Measurements from ENCODE around the gene RGPD6.
"Not testable (repeated sequence)": the region's sequence is repeated elsewhere in the genome, so short reads cannot be mapped to it uniquely, and the experiment has no call there.

Gene RGPD6

DNA sequence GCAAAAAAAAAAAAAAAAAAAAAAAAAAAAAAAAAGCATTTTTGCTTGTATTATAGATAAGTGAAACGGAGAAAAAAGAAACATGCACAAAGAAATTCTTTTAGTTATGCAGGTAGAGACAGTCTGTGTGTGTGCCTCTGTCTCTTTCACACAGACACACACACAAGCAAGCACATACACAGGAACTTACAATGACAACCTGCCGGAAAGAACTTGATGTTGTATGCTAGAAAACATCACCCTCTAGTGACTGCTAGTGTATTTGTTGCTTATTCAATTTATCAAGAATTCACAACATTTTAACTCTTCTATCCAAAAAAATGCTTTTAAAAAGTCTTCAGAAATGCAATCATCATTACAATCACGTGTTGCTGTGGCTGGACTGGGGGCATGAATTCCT lies 95.8 kb downstream of the RGPD6 start:
- not testable (repeated sequence) for H3K27ac ChIP-seq (ENCODE audit: insufficient read depth, low read length, poor library complexity, severe bottlenecking); H3K4me3 ChIP-seq (ENCODE audit: insufficient read depth, low read depth, low read length, poor library complexity, severe bottlenecking); H3K9me3 ChIP-seq (ENCODE audit: control insufficient read depth, low read length); H3K27me3 ChIP-seq (replicated peaks; ENCODE audit: control insufficient read depth, insufficient read depth, low read length, poor library complexity, severe bottlenecking); H3K4me1 ChIP-seq (ENCODE audit: control insufficient read depth, insufficient read depth, low read length, poor library complexity, severe bottlenecking); H3K36me3 ChIP-seq (ENCODE audit: control insufficient read depth, insufficient read depth, low read length); DNase-seq

DNA sequence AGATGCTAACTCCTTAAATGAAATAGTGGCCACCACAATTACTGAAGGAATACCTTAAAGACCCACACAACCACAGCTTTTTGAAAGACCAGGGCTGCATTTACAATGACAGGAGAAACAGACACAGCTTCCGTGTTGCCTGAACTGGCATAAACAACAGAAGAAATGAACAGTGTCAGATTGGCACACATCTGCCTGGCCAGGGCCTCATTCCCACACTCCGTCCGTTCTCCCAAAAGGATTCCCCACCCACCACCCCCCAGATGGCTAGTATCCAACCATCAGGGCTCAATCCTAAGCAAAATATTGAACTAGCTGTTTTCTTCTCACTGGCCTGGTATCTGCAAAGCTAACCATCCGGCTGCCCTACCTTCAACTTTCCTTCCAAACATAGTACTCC lies 96.9 kb downstream of the RGPD6 start:
- not testable (repeated sequence) for H3K4me1 ChIP-seq (ENCODE audit: control insufficient read depth, insufficient read depth, low read length, poor library complexity, severe bottlenecking); DNase-seq; H3K36me3 ChIP-seq (ENCODE audit: control insufficient read depth, insufficient read depth, low read length); H3K27me3 ChIP-seq (replicated peaks; ENCODE audit: control insufficient read depth, insufficient read depth, low read length, poor library complexity, severe bottlenecking); H3K4me3 ChIP-seq (ENCODE audit: insufficient read depth, low read depth, low read length, poor library complexity, severe bottlenecking); H3K27ac ChIP-seq (ENCODE audit: insufficient read depth, low read length, poor library complexity, severe bottlenecking); H3K9me3 ChIP-seq (ENCODE audit: control insufficient read depth, low read length)

- H3K9me3 ChIP-seq (ENCODE audit: control insufficient read depth, low read length); H3K27ac ChIP-seq (ENCODE audit: insufficient read depth, low read length, poor library complexity, severe bottlenecking); H3K4me3 ChIP-seq (ENCODE audit: insufficient read depth, low read depth, low read length, poor library complexity, severe bottlenecking); DNase-seq; H3K36me3 ChIP-seq (ENCODE audit: control insufficient read depth, insufficient read depth, low read length); H3K27me3 ChIP-seq (replicated peaks; ENCODE audit: control insufficient read depth, insufficient read depth, low read length, poor library complexity, severe bottlenecking); H3K4me1 ChIP-seq (ENCODE audit: control insufficient read depth, insufficient read depth, low read length, poor library complexity, severe bottlenecking): not testable (repeated sequence)
Measured at GRCh38 chr2:110477370-110477769, 99.7 kb downstream of the RGPD6 start.

GRCh38 chr2:110476952-110477351 lies 100.1 kb downstream of the RGPD6 start:
- H3K4me3 ChIP-seq (ENCODE audit: insufficient read depth, low read depth, low read length, poor library complexity, severe bottlenecking); H3K27ac ChIP-seq (ENCODE audit: insufficient read depth, low read length, poor library complexity, severe bottlenecking); DNase-seq; H3K36me3 ChIP-seq (ENCODE audit: control insufficient read depth, insufficient read depth, low read length); H3K27me3 ChIP-seq (replicated peaks; ENCODE audit: control insufficient read depth, insufficient read depth, low read length, poor library complexity, severe bottlenecking); H3K4me1 ChIP-seq (ENCODE audit: control insufficient read depth, insufficient read depth, low read length, poor library complexity, severe bottlenecking); H3K9me3 ChIP-seq (ENCODE audit: control insufficient read depth, low read length): not testable (repeated sequence)

- H3K4me1 ChIP-seq (ENCODE audit: control insufficient read depth, insufficient read depth, low read length, poor library complexity, severe bottlenecking); H3K4me3 ChIP-seq (ENCODE audit: insufficient read depth, low read depth, low read length, poor library complexity, severe bottlenecking); H3K27me3 ChIP-seq (replicated peaks; ENCODE audit: control insufficient read depth, insufficient read depth, low read length, poor library complexity, severe bottlenecking); H3K9me3 ChIP-seq (ENCODE audit: control insufficient read depth, low read length); H3K27ac ChIP-seq (ENCODE audit: insufficient read depth, low read length, poor library complexity, severe bottlenecking); DNase-seq; H3K36me3 ChIP-seq (ENCODE audit: control insufficient read depth, insufficient read depth, low read length): not testable (repeated sequence)
Measured at GRCh38 chr2:110475627-110476359, 101.2 kb downstream of the RGPD6 start.

- H3K36me3 ChIP-seq (ENCODE audit: control insufficient read depth, insufficient read depth, low read length); DNase-seq; H3K9me3 ChIP-seq (ENCODE audit: control insufficient read depth, low read length); H3K27ac ChIP-seq (ENCODE audit: insufficient read depth, low read length, poor library complexity, severe bottlenecking); H3K27me3 ChIP-seq (replicated peaks; ENCODE audit: control insufficient read depth, insufficient read depth, low read length, poor library complexity, severe bottlenecking); H3K4me1 ChIP-seq (ENCODE audit: control insufficient read depth, insufficient read depth, low read length, poor library complexity, severe bottlenecking); H3K4me3 ChIP-seq (ENCODE audit: insufficient read depth, low read depth, low read length, poor library complexity, severe bottlenecking): not testable (repeated sequence)
Measured at GRCh38 chr2:110474898-110475297, 102.1 kb downstream of the RGPD6 start.

DNA sequence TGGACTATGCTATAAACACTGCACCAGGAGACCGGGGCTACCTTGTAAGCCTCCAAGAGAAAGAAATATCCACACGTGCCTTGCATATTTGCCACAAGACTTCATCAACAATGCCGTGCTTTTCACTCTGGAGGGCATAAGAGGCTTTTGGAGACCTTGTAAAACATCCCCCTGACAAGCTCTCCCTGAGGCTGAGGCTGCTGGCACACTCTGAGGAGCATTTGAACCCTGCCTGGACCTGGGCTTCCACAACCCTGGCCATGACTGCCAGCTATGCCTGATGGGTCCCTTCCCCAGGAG lies 104.0 kb downstream of the RGPD6 start:
- not testable (repeated sequence) for H3K27me3 ChIP-seq (replicated peaks; ENCODE audit: control insufficient read depth, insufficient read depth, low read length, poor library complexity, severe bottlenecking); DNase-seq; H3K9me3 ChIP-seq (ENCODE audit: control insufficient read depth, low read length); H3K4me3 ChIP-seq (ENCODE audit: insufficient read depth, low read depth, low read length, poor library complexity, severe bottlenecking); H3K36me3 ChIP-seq (ENCODE audit: control insufficient read depth, insufficient read depth, low read length); H3K4me1 ChIP-seq (ENCODE audit: control insufficient read depth, insufficient read depth, low read length, poor library complexity, severe bottlenecking); H3K27ac ChIP-seq (ENCODE audit: insufficient read depth, low read length, poor library complexity, severe bottlenecking)

GRCh38 chr2:110472171-110473058 lies 104.6 kb downstream of the RGPD6 start, which contains the start of gene LIMS4:
LIMS4 (minus strand) TSS chr2:110472816; CDS start chr2:110472778, 38 bp downstream.
- H3K4me1 ChIP-seq (ENCODE audit: control insufficient read depth, insufficient read depth, low read length, poor library complexity, severe bottlenecking); H3K4me3 ChIP-seq (ENCODE audit: insufficient read depth, low read depth, low read length, poor library complexity, severe bottlenecking); H3K27me3 ChIP-seq (replicated peaks; ENCODE audit: control insufficient read depth, insufficient read depth, low read length, poor library complexity, severe bottlenecking); H3K36me3 ChIP-seq (ENCODE audit: control insufficient read depth, insufficient read depth, low read length); H3K9me3 ChIP-seq (ENCODE audit: control insufficient read depth, low read length); DNase-seq; H3K27ac ChIP-seq (ENCODE audit: insufficient read depth, low read length, poor library complexity, severe bottlenecking): not testable (repeated sequence)

DNA sequence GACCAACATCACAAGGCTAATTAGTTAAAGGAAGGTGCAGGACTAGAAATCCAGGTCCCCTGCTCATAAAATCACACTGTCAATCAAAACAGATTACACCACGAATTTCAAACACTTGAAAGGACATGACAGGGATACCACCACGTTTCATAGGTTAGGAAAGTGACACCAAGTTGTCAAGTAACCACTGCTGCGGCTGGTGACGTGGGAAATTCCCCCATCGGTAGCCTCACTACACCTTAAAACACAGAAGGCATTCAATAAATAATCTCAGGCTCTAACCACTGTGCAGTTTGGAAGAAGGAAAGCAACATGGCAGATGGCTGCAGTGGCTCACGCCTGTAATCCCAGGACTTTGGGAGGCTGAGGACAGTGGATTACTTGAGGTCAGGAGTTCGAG lies 108.1 kb downstream of the RGPD6 start:
- not testable (repeated sequence) for H3K4me1 ChIP-seq (ENCODE audit: control insufficient read depth, insufficient read depth, low read length, poor library complexity, severe bottlenecking); H3K27me3 ChIP-seq (replicated peaks; ENCODE audit: control insufficient read depth, insufficient read depth, low read length, poor library complexity, severe bottlenecking); DNase-seq; H3K9me3 ChIP-seq (ENCODE audit: control insufficient read depth, low read length); H3K36me3 ChIP-seq (ENCODE audit: control insufficient read depth, insufficient read depth, low read length); H3K4me3 ChIP-seq (ENCODE audit: insufficient read depth, low read depth, low read length, poor library complexity, severe bottlenecking); H3K27ac ChIP-seq (ENCODE audit: insufficient read depth, low read length, poor library complexity, severe bottlenecking)

- not testable (repeated sequence) for DNase-seq; H3K9me3 ChIP-seq (ENCODE audit: control insufficient read depth, low read length); H3K27ac ChIP-seq (ENCODE audit: insufficient read depth, low read length, poor library complexity, severe bottlenecking); H3K36me3 ChIP-seq (ENCODE audit: control insufficient read depth, insufficient read depth, low read length); H3K4me3 ChIP-seq (ENCODE audit: insufficient read depth, low read depth, low read length, poor library complexity, severe bottlenecking); H3K27me3 ChIP-seq (replicated peaks; ENCODE audit: control insufficient read depth, insufficient read depth, low read length, poor library complexity, severe bottlenecking); H3K4me1 ChIP-seq (ENCODE audit: control insufficient read depth, insufficient read depth, low read length, poor library complexity, severe bottlenecking)
Measured at GRCh38 chr2:110465312-110465711, 111.7 kb downstream of the RGPD6 start.

Measured in effector memory CD4-positive, alpha-beta T cell (primary cell).